ENCODE results near the gene THAP12. TPM values are rescaled to one million over a fixed set of nuclear protein-coding genes. Genes with fewer than 3 reads are reported as not detected.

THAP12 gene
- total and polyA plus RNA-seq, 2 of the 13 experiments (the other 11 are each of a cell fraction or from before 2014, with no cell fraction given) = 18.8 to 51.3 TPM

GRCh38 chr11:76391811-76392475 lies 11.0 kb upstream of the THAP12 start (continued):
- TF ChIP-seq PAXIP1 (CRISPR knock-in tag; conservative IDR thresholded peaks at IDR 0.05) (peak; percentile 47), ZNF484 (CRISPR knock-in tag; IDR thresholded peaks at IDR 0.05; ENCODE audit: borderline replicate concordance, low read depth) (no peak), SP140L (CRISPR knock-in tag; IDR thresholded peaks at IDR 0.05; ENCODE audit: borderline replicate concordance) (no peak), CENPBD1 (CRISPR knock-in tag; IDR thresholded peaks at IDR 0.05; ENCODE audit: borderline replicate concordance, low read depth) (no peak), ZNF468 (CRISPR knock-in tag; IDR thresholded peaks at IDR 0.05) (no peak), UBTF (CRISPR knock-in tag; IDR thresholded peaks at IDR 0.05) (no peak), TFDP2 (CRISPR knock-in tag; IDR thresholded peaks at IDR 0.05) (no peak), TAF1 (CRISPR knock-in tag; IDR thresholded peaks at IDR 0.05) (no peak), HCFC1 (IDR thresholded peaks at IDR 0.05; ENCODE audit: low read depth, low read length) (no peak), HNF4A (CRISPR knock-in tag; IDR thresholded peaks at IDR 0.05) (peak; percentile 18), EP300 (IDR thresholded peaks at IDR 0.05; ENCODE audit: low read depth in 2 of 2, low read length in 2 of 2) (peak in 1 of 2 experiments; percentile 16; a peak in 1 of 4 replicates), EP300 (CRISPR knock-in tag; IDR thresholded peaks at IDR 0.05; ENCODE audit: borderline replicate concordance) (no peak), NFKB2 (CRISPR knock-in tag; IDR thresholded peaks at IDR 0.05; ENCODE audit: borderline replicate concordance) (no peak), SOX6 (IDR thresholded peaks at IDR 0.05) (no peak), SOX6 (CRISPR knock-in tag; IDR thresholded peaks at IDR 0.05) (0 out of 2 replicates have a peak, but pooled peaks have one; percentile 25), ZBTB2 (CRISPR knock-in tag; IDR thresholded peaks at IDR 0.05; ENCODE audit: low read depth) (no peak)

Measured in HepG2 (cell line).